Neural cell (in vitro differentiated cells): ENCODE results near the gene RHPN2.

Experiments
- CTCF ChIP-seq: fragments of 450-650 bp; IDR thresholded peaks from 2 replicates; pipeline ENCODE4 v1.5.1; 2014; ENCODE audit warnings: antibody characterized with exemption, mild to moderate bottlenecking, moderate library complexity; ENCODE audit not compliant: poor library complexity, severe bottlenecking
- EZH2 ChIP-seq: fragments of 200-600, 300-800 bp; shearing (Covaris generic), sonication (generic); IDR thresholded peaks from 2 replicates; pipeline ENCODE4 v1.6.1; 2014; ENCODE audit warnings: antibody characterized with exemption, low read length, borderline replicate concordance, mild to moderate bottlenecking; ENCODE audit not compliant: insufficient read depth, poor library complexity, severe bottlenecking
- POLR2AphosphoS5 ChIP-seq: IDR thresholded peaks from 2 replicates; pipeline ENCODE4 v1.6.1; 2012

DNA sequence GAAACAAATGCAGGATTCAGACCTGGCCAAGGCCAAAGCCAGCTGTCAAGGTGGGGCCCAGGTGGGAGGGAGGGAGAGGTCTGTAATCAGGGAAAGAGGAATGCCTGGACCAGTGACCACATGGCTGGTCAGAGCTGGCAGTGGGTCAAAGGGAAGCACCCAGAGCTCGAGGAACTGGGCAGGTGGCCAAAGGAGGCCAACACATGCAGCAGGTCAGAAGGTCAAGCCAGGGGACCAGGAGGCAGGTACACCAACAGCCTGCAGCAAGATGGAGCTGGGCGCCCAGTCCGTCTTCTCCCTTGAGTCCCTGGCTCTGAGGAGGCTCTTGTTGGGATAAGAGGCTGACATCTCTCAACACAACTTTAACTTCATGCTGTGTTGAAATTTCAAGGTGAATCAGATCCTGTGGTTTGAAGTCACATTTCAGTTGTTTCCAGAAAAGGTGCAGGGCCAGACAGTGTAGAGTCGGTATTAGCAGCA lies 33.4 kb upstream of the RHPN2 start:
- no peak for TF ChIP-seq EZH2
- TF ChIP-seq CTCF = no peak
- no peak for TF ChIP-seq POLR2AphosphoS5
